Smooth muscle cell of the coronary artery (primary cell): ENCODE measurements around the gene RRAD. TPM values are rescaled to one million over a fixed set of nuclear protein-coding genes. Genes with fewer than 3 reads are reported as not detected.

ENCODE experiments used
- total RNA-seq: library from RNA; depleted of rRNA; stranded (reverse); fragments of >200 nt; gene quantifications from 2 replicates; pipeline ENCODE4 v1.2.3, GENCODE V29; 2014; ENCODE audit warnings: low replicate concordance

The RRAD gene, protein sequence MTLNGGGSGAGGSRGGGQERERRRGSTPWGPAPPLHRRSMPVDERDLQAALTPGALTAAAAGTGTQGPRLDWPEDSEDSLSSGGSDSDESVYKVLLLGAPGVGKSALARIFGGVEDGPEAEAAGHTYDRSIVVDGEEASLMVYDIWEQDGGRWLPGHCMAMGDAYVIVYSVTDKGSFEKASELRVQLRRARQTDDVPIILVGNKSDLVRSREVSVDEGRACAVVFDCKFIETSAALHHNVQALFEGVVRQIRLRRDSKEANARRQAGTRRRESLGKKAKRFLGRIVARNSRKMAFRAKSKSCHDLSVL
- 6.6 and 22.5 TPM in 2 replicates for total RNA-seq

GRCh38 chr16:66925322-66925840, at the start of gene RRAD:
RRAD (minus strand) TSS chr16:66925535; CDS start chr16:66925179, 356 bp downstream.

GRCh38 chr16:66961065-66961744, 35.9 kb upstream of the RRAD start, which contains the start of gene CES3:
CES3 (plus strand) TSS chr16:66961266; CDS start chr16:66961308, 42 bp downstream.

GRCh38 chr16:66935314-66936011, 10.1 kb upstream of the RRAD start, which contains the start of gene CES2:
CES2 (plus strand) TSS chr16:66935516; CDS start chr16:66935636, 120 bp downstream.

GRCh38 chr16:66934138-66934838, 9.0 kb upstream of the RRAD start, which contains the start of gene CIAO2B:
CIAO2B (minus strand) TSS chr16:66934402; CDS start chr16:66934364, 38 bp downstream.

GRCh38 chr16:66918803-66919568, 6.3 kb downstream of the RRAD start, which contains the start of gene CDH16:
CDH16 (minus strand) TSS chr16:66918885; CDS start chr16:66918065, 820 bp downstream.

DNA sequence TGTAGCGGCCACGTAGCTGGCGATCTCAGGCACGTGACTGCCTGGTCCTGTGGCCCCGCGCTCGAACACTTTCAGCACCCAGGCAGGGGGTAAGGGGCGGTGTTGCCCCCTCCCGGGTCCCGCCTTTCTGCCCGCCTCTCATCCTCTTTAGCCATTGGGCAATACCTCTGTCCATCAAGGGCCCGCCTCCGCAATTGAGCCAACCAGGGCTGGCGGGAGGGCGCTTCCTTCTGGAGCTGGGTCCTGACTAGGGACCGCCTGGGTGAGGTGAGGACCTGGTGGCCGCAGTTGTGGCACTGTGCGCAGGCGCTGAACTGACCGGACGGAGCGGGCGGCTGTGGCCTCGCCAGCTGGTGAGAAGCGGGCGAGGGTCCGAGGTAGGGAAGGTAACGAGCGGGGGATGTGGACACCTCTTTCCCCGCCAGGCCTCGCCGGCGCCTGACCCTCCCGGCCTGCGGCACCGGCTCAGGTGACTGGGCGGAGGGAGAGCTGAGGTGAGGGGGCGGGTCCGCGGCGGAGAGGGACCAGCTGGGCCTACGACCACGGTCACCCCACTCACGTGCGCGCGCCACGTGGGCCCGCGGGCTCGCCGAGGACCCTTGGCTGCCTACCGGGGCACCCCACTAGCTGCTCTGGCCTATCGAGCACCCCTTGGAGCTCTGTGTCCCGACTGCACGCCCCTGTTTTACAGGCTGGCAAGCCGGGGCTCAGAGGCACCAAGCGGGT, 44.9 kb downstream of the RRAD start, which contains the start of gene PDP2:
Gene PDP2 (plus strand): TSS at position 228 of the 726 bp plus-strand sequence. CDS start 3,770 bp downstream, outside the sequence.

Other genes with a start within 250 kb of the RRAD start
- gene CMTM4, start 228.8 kb downstream of the RRAD start, total RNA-seq, result 9.6 and 17.3 TPM in 2 replicates
- 63.7 and 175 TPM in 2 replicates for gene DYNC1LI2, start 173.9 kb downstream of the RRAD start, total RNA-seq
- 0.08 TPM in 1 of 2 replicates, not detected in the other for gene TERB1, start 124.0 kb downstream of the RRAD start, total RNA-seq
- 51.0 and 66.7 TPM in 2 replicates for gene NAE1, start 94.6 kb downstream of the RRAD start, total RNA-seq
- not detected in 2 replicates for gene CA7, start 81.1 kb downstream of the RRAD start, total RNA-seq
- 5.4 and 6.5 TPM in 2 replicates for gene PDP2, start 45.0 kb downstream of the RRAD start, total RNA-seq
- under 0.01 TPM in 1 of 2 replicates, not detected in the other for gene CDH16, start 6.7 kb downstream of the RRAD start, total RNA-seq
- gene CIAO2B, start 8.9 kb upstream of the RRAD start, total RNA-seq, result 244 and 278 TPM in 2 replicates
- gene CES2, start 10.0 kb upstream of the RRAD start, total RNA-seq, result 14.9 and 18.0 TPM in 2 replicates
- under 0.01 and 0.38 TPM in 2 replicates for gene CES3, start 35.7 kb upstream of the RRAD start, total RNA-seq
- 0.90 and 3.3 TPM in 2 replicates for gene CES4A, start 63.1 kb upstream of the RRAD start, total RNA-seq
- 92.9 and 108 TPM in 2 replicates for gene CBFB, start 103.6 kb upstream of the RRAD start, total RNA-seq
- gene PHAF1, start 184.4 kb upstream of the RRAD start, total RNA-seq, result 9.6 and 12.0 TPM in 2 replicates
- 26.5 and 26.8 TPM in 2 replicates for gene B3GNT9, start 225.5 kb upstream of the RRAD start, total RNA-seq
- 19.4 TPM in 2 replicates for gene TRADD, start 234.4 kb upstream of the RRAD start, total RNA-seq
- 7.2 and 8.4 TPM in 2 replicates for gene FBXL8, start 234.4 kb upstream of the RRAD start, total RNA-seq
- gene HSF4, start 239.2 kb upstream of the RRAD start, total RNA-seq, result 2.9 and 31.7 TPM in 2 replicates
- 18.0 and 38.0 TPM in 2 replicates for gene NOL3, start 245.0 kb upstream of the RRAD start, total RNA-seq